Middle frontal gyrus (tissue), 1 donor: ENCODE data around the gene CACNA1I.

Experiments
- DNase-seq: peaks from one replicate; pipeline ENCODE4 v3.0.0-alpha.2; 2015; ENCODE audit warnings: low spot score; ENCODE audit errors: extremely low spot score

CACNA1I gene

GRCh38 chr22:39623603-39624500 lies 53.3 kb downstream of the CACNA1I start:
- DNase-seq: no peak

- no peak for DNase-seq
These were observed 53.9 kb downstream of the CACNA1I start for GRCh38 chr22:39624501-39624821.

- DNase-seq: no peak
These were observed 55.3 kb downstream of the CACNA1I start for GRCh38 chr22:39625569-39626537.

- DNase-seq: no peak
These were observed 56.7 kb downstream of the CACNA1I start for GRCh38 chr22:39627208-39627607.

- DNase-seq: no peak
These were observed 57.5 kb downstream of the CACNA1I start for GRCh38 chr22:39627865-39628562.

DNA sequence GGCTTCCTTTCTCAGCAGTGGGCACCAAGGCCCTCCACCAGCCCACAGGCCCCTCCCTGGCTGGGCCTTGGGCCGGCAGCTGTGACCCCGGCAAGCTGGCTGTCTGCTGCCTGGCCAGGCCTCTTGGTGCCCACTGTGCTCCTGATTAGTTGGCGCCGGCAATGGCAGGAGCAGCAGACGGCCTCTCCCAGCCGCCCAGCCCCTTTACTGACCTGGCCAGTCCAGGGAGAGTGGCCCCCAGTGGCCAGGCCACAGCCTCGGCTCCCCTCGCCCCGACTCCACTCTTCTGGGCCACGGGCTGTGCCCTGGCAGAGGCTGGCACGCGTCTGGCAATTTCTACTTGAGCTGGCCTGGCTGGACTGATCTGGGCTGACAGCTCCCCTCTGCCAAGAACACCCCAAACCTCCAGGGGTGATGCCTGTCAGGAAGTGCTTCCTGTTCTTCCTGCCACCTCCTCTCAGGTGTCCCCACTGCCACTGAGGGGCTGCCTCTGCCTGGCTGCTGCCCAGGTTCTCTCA lies 58.1 kb downstream of the CACNA1I start:
- DNase-seq: no peak

DNA sequence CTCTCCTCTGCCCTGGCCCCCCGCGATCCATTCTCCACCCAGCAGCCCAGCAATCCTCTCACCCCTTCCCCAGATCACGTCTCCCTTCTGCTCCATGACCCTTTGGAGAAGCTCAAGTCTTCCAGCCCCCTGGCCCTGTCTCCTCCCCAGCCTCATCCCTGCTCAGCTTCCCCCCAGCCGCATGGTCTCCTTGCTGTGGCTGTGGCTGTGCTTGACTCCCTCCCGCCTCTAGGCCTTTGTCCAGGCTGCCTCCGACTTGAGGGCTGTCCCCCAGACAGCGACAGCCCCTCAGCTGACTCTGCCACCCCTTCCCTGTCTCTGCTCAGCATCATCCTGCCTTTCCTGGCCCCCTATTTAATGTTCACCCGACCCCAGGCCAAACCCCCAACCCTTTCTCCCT lies 59.3 kb downstream of the CACNA1I start:
- no peak for DNase-seq

DNA sequence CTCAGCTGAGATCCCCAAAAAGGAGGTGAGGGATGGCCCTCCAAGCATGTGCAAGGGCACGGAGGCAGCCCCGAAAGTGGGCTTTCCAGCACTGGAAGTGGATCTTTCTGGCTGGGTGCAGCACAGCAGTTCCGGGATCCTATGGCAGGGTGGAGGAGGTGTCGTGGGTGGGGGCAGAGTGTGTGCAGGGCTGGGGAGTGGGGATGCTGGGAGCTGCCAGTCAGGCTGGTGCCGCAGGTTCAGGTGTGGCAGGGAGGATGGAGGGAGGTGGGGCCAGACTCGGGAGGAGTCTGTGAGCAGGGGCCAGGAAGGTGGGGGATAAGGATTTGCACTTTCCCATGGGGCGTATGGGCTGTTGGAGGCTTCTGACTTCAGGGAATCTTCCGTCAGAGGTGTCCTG lies 60.2 kb downstream of the CACNA1I start:
- DNase-seq: no peak

- DNase-seq: no peak
These were observed 61.1 kb downstream of the CACNA1I start for GRCh38 chr22:39631381-39632286.

DNA sequence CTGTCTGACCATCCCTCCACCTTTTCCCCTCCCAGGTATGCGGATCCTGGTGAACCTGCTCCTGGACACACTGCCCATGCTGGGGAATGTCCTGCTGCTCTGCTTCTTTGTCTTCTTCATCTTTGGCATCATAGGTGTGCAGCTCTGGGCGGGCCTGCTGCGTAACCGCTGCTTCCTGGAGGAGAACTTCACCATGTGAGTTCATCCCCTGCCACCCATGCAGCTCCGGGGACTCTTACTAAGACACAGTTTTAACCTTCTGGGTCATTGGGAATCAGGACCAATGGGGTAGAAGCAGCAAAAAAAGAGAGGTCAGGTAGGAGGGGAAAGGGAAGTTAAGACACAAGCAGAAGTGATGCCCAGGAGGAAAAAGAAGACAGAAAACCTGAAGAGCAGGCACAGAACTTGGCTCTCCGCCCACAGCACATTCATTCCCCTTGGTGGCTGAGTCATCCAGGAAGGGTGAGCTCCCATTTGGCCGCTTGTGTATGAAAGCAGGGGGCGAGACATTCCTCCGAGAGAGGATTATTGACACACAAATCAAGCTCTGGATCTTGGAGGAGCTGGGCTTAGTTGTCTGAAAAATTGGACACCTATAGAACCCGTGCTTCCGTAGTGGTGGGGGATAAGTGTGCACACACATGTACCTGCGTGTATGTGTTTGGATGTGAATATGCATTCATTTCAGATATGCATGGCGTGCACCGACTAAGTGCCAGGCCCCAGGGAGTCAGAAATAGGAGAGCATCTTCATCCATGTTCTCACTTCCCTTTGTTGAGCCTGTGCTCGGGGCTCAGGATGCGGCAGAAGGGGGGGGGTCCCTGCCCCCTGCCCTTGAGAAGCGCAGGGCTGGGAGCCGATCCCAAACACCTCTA lies 64.2 kb downstream of the CACNA1I start:
- DNase-seq: no peak

GRCh38 chr22:39635719-39636118 lies 65.2 kb downstream of the CACNA1I start:
- DNase-seq: no peak

GRCh38 chr22:39638958-39639357 lies 68.4 kb downstream of the CACNA1I start:
- no peak for DNase-seq

- DNase-seq: no peak
These were observed 71.2 kb downstream of the CACNA1I start for GRCh38 chr22:39641660-39642310.

DNA sequence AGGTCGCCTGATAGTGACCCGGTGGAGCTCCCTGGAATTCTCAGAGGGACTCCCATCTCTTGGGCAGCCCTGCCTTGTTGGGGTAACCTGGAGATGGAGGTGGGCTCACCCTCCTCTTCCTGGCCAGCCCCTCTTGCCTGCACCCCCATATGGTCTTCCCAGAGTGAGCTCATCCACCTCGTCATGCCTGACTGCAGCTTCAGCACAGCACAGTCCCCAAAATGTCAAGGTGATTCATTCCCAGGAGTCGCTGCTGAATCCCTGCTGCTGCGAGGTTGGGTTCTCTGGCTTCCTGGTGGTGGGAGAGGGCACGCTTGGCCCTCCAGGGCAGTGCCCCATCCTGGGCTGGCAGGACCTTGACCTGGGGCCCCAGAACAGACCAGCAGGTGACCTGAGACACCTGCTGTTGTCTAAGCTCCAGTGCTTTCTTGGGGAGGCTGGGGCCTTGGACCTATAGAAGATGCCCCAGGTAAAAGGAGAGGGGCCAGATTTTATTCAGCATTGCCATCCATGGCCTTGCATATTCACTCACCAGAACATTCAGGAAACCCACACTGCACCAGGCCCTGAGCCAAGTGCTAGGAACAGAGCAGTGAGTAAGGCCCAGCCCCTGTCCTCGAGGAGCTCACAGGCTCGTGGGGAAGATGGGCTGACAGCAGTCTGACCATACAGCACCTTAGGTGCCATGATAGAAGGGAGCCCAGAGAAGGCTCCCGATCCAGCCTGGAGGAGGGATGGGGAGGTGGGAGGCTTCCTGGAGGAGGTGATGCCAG lies 72.9 kb downstream of the CACNA1I start:
- no peak for DNase-seq

DNA sequence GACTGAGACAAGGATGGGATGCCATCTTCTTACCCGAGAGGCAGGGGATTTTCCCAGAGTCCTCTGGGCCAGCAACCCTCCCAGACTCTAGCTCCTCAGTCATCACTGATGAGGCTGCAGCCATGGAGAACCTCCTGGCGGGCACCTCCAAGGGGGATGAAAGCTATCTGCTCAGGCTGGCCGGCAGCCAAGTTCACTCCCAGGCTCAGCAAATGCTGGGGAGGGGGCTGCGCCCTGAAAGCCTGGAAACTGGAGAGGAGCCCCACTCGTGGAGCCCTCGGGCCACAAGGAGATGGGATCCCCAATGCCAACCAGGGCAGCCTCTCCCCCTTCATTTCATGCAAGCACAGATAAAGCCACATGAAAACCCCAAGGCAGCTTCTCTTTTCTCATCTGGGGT lies 75.0 kb downstream of the CACNA1I start:
- no peak for DNase-seq

GRCh38 chr22:39646398-39647063 lies 76.0 kb downstream of the CACNA1I start:
- no peak for DNase-seq

- peak; percentile 21 for DNase-seq
These were observed 77.5 kb downstream of the CACNA1I start for GRCh38 chr22:39647836-39648629.
